Liver (tissue), 9 donors: ENCODE data around the gene COL4A1. TPM values are rescaled to one million over a fixed set of nuclear protein-coding genes. Genes with fewer than 3 reads are reported as not detected.

Experiments used
- DNase-seq: peaks from one replicate; pipeline ENCODE4 v3.0.0-alpha.2; 2017; ENCODE audit warnings: low spot score
- H3K27ac ChIP-seq, 2 donors: one replicate each; pipeline ENCODE4 v1.7.0; 2013; ENCODE audit warnings: inconsistent platforms in 2 of 2, low read length in 2 of 2, control low read depth in 1 of 2, low read depth in 1 of 2, mild to moderate bottlenecking in 1 of 2
- H3K27me3 ChIP-seq, 4 donors: one replicate each; pipeline versions ENCODE4 v1.6.1 to v1.7.0; 2013; ENCODE audit warnings: low read length in 3 of 4, inconsistent platforms in 1 of 4, mild to moderate bottlenecking in 1 of 4, moderate library complexity in 1 of 4; ENCODE audit not compliant: control insufficient read depth in 4 of 4, insufficient read depth in 4 of 4
- H3K36me3 ChIP-seq, 4 donors: one replicate each; pipeline versions ENCODE4 v1.6.1 to v1.7.0; 2013; ENCODE audit warnings: low read length in 3 of 4, mild to moderate bottlenecking in 3 of 4, low read depth in 1 of 4, moderate library complexity in 1 of 4; ENCODE audit not compliant: control insufficient read depth in 4 of 4, insufficient read depth in 3 of 4
- H3K4me1 ChIP-seq, 4 donors: one replicate each; pipeline versions ENCODE4 v1.6.1 to v1.7.0; 2013; ENCODE audit warnings: low read length in 3 of 4, mild to moderate bottlenecking in 3 of 4, moderate library complexity in 1 of 4; ENCODE audit not compliant: control insufficient read depth in 4 of 4, insufficient read depth in 4 of 4
- H3K4me3 ChIP-seq, 3 donors: one replicate each; pipeline versions ENCODE4 v1.6.1 to v1.7.0; 2013; ENCODE audit warnings: low read length in 3 of 3, control low read depth in 1 of 3, low read depth in 1 of 3, mild to moderate bottlenecking in 1 of 3
- H3K9ac ChIP-seq, 2 donors: one replicate each; pipeline ENCODE4 v1.7.0; 2013; ENCODE audit warnings: low read length in 2 of 2, mild to moderate bottlenecking in 2 of 2, moderate library complexity in 2 of 2, control low read depth in 1 of 2, low read depth in 1 of 2
- H3K9me3 ChIP-seq, 4 donors: one replicate each; pipeline versions ENCODE4 v1.6.1 to v1.7.0; 2013; ENCODE audit warnings: low read length in 3 of 4; ENCODE audit not compliant: control insufficient read depth in 4 of 4
- EGR1 ChIP-seq, 2 donors: IDR thresholded peaks; 2 replicates each; pipeline ENCODE4 v1.6.1; 2016 to 2018; ENCODE audit warnings: antibody characterized with exemption in 2 of 2, low read depth in 2 of 2
- FOXA1 ChIP-seq: IDR thresholded peaks from 2 replicates; pipeline ENCODE4 v1.6.1; 2016; ENCODE audit warnings: antibody characterized with exemption
- FOXA2 ChIP-seq: IDR thresholded peaks from 2 replicates; pipeline ENCODE4 v1.6.1; 2016; ENCODE audit warnings: antibody characterized with exemption
- GABPA ChIP-seq, 2 donors: IDR thresholded peaks in 1 of 2; conservative IDR thresholded peaks in 1 of 2; 2 replicates each; pipeline ENCODE4 v1.6.1; 2016; ENCODE audit warnings: antibody characterized with exemption in 2 of 2, mild to moderate bottlenecking in 1 of 2, moderate library complexity in 1 of 2
- HNF4A ChIP-seq, 2 donors: conservative IDR thresholded peaks; 2 replicates each; pipeline ENCODE4 v1.6.1; 2016; ENCODE audit warnings: antibody characterized with exemption in 2 of 2, mild to moderate bottlenecking in 2 of 2
- HNF4G ChIP-seq: IDR thresholded peaks from 2 replicates; pipeline ENCODE4 v1.6.1; 2016; ENCODE audit warnings: antibody characterized with exemption
- JUND ChIP-seq, 2 donors: IDR thresholded peaks; 2 replicates each; pipeline ENCODE4 v1.6.1; 2016; ENCODE audit warnings: antibody characterized with exemption in 2 of 2
- MAX ChIP-seq: IDR thresholded peaks from 2 replicates; pipeline ENCODE4 v1.6.1; 2016; ENCODE audit warnings: antibody characterized with exemption
- NR2F2 ChIP-seq: IDR thresholded peaks from 2 replicates; pipeline ENCODE4 v1.6.1; 2016; ENCODE audit warnings: antibody characterized with exemption
- RAD21 ChIP-seq, 2 donors: IDR thresholded peaks; 2 replicates each; pipeline ENCODE4 v1.6.1; 2016; ENCODE audit warnings: antibody characterized with exemption in 2 of 2, mild to moderate bottlenecking in 2 of 2
- RXRA ChIP-seq, 2 donors: IDR thresholded peaks; 2 replicates each; pipeline ENCODE4 v1.6.1; 2017 to 2018; ENCODE audit warnings: antibody characterized with exemption in 2 of 2, mild to moderate bottlenecking in 1 of 2
- SP1 ChIP-seq: IDR thresholded peaks from 2 replicates; pipeline ENCODE4 v1.6.1; 2018; ENCODE audit warnings: antibody characterized with exemption, mild to moderate bottlenecking
- YY1 ChIP-seq: IDR thresholded peaks from 2 replicates; pipeline ENCODE4 v1.6.1; 2016; ENCODE audit warnings: antibody characterized with exemption, mild to moderate bottlenecking
- WGBS: extraction: QIAGEN DNeasy Blood & Tissue Kit; methylation state at CpG from one replicate; pipeline ENCODE4 v1.1.7; 2013; 5-methylcytosine and 5-hydroxymethylcytosine counted together
- polyA plus RNA-seq, 2 donors: library from polyadenylated mRNA; stranded (reverse) in 1 of 2; unstranded in 1 of 2; fragments of 200-250 nt in 1 of 2; fragments of >200 nt in 1 of 2; fragmentation: Nextera tagmentation in 1 of 2; extraction: Ambion mirVana in 1 of 2; gene quantifications; one replicate each; pipeline versions ENCODE4 v1.2.1 to v1.2.3, GENCODE V29; 2013 to 2015
- total RNA-seq, 2 donors: library from RNA; depleted of rRNA; stranded (reverse); fragments of >200 nt; gene quantifications; one replicate each; pipeline ENCODE4 v1.2.3, GENCODE V29; 2014
- TF ChIP-seq, protein P1 (sequence below): IDR thresholded peaks from 2 replicates; pipeline ENCODE4 v1.6.1; 2016; ENCODE audit warnings: antibody characterized with exemption, mild to moderate bottlenecking
- TF ChIP-seq, protein P2 (sequence below): IDR thresholded peaks from 2 replicates; pipeline ENCODE4 v1.6.1; 2016; ENCODE audit warnings: antibody characterized with exemption
- TF ChIP-seq, protein P3 (sequence below): fragments of 150-350 bp; IDR thresholded peaks from 2 replicates; pipeline ENCODE4 v1.5.1; 2017; ENCODE audit warnings: improper control_type of control experiment, low read depth, low read length; ENCODE audit not compliant: missing input control
- TF ChIP-seq, protein P4 (sequence below): IDR thresholded peaks from 2 replicates; pipeline ENCODE4 v1.6.1; 2016; ENCODE audit warnings: antibody characterized with exemption
- donor health status: healthy.
- donor health status: healthy.
- donor health status: healthy.
- donor health status: healthy.
- donor health status: healthy.

The COL4A1 gene
- total and polyA plus RNA-seq, 4 donors, result 5.0 to 68.5 (median 37.9) TPM

DNA sequence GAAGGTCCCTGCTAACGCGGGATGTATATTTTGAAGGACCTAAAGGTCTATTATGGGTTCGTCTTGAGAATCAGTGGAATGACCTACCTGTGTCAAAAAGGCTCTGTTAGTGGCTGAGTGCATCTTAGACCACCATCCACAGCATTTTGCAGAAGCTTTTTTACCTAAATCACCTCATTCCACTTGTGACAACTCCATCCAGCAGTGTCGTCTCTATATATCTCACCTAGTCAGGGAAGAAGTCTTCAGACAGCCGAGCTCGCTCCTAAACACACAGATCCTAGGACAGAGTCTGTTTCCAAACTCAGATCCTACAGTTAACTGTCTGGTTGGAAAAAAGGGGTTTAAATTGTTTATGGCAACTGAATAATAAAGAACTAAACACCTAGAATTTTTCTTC, 33.7 kb downstream of the COL4A1 start:
- Histone ChIP-seq H3K4me3 (no peak overlapping the region), H3K36me3 (no peaks in the 10 kb centered on the region), H3K9me3 (no peaks in the 10 kb centered on the region), H3K27ac (no peak overlapping the region), H3K4me1 (no peaks in the 10 kb centered on the region), H3K9ac (no peak overlapping the region), H3K27me3 (no peaks in the 10 kb centered on the region)
- no peak for DNase-seq
- 86% methylated on average over 6 of the region's 6 CpGs for WGBS
- TF ChIP-seq, protein P1, sequence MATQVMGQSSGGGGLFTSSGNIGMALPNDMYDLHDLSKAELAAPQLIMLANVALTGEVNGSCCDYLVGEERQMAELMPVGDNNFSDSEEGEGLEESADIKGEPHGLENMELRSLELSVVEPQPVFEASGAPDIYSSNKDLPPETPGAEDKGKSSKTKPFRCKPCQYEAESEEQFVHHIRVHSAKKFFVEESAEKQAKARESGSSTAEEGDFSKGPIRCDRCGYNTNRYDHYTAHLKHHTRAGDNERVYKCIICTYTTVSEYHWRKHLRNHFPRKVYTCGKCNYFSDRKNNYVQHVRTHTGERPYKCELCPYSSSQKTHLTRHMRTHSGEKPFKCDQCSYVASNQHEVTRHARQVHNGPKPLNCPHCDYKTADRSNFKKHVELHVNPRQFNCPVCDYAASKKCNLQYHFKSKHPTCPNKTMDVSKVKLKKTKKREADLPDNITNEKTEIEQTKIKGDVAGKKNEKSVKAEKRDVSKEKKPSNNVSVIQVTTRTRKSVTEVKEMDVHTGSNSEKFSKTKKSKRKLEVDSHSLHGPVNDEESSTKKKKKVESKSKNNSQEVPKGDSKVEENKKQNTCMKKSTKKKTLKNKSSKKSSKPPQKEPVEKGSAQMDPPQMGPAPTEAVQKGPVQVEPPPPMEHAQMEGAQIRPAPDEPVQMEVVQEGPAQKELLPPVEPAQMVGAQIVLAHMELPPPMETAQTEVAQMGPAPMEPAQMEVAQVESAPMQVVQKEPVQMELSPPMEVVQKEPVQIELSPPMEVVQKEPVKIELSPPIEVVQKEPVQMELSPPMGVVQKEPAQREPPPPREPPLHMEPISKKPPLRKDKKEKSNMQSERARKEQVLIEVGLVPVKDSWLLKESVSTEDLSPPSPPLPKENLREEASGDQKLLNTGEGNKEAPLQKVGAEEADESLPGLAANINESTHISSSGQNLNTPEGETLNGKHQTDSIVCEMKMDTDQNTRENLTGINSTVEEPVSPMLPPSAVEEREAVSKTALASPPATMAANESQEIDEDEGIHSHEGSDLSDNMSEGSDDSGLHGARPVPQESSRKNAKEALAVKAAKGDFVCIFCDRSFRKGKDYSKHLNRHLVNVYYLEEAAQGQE, result no peak
- TF ChIP-seq JUND (IDR thresholded peaks at IDR 0.05), result no peak
- no peak for TF ChIP-seq HNF4A (conservative IDR thresholded peaks at IDR 0.05)
- no peak for TF ChIP-seq EGR1 (IDR thresholded peaks at IDR 0.05; ENCODE audit: low read depth in 2 of 2)
- no peak for TF ChIP-seq NR2F2
- TF ChIP-seq GABPA (IDR thresholded peaks at IDR 0.05 in 1 of 2, conservative IDR thresholded peaks at IDR 0.05 in 1 of 2), result no peak

DNA sequence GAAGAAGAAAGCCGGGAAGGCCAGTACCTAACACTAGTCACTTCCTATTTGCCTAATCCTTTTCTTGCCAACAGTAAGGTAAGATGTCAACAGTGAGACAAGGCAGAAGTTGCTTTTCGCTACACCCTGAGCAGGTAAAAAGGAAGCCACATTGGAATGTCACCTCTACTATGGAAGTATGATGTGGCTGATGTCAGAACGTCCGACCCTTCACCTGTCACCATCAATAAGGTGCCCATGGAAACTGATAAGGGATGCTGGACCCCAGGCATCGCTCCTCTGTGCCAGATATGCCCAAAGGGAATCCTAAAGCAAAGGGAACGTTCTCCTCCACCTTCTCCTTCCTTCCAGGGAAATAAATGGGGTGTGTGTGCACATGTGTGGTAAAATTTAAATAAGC, 34.3 kb downstream of the COL4A1 start:
- DNase-seq, result no peak
- Histone ChIP-seq H3K9me3 (no peaks in the 10 kb centered on the region), H3K9ac (no peak overlapping the region), H3K4me1 (no peaks in the 10 kb centered on the region), H3K27me3 (no peaks in the 10 kb centered on the region), H3K36me3 (no peaks in the 10 kb centered on the region), H3K27ac (no peak overlapping the region), H3K4me3 (no peak overlapping the region)
- 77% methylated on average over 6 of the region's 6 CpGs for WGBS
- TF ChIP-seq FOXA1 (no peak), HNF4G (no peak), FOXA2 (no peak), MAX (no peak), EGR1 (IDR thresholded peaks at IDR 0.05; ENCODE audit: low read depth in 2 of 2) (no peak), JUND (IDR thresholded peaks at IDR 0.05) (no peak), HNF4A (conservative IDR thresholded peaks at IDR 0.05) (no peak), SP1 (no peak), RXRA (IDR thresholded peaks at IDR 0.05) (no peak), RAD21 (IDR thresholded peaks at IDR 0.05) (no peak), YY1 (no peak)
- TF ChIP-seq, protein P2, sequence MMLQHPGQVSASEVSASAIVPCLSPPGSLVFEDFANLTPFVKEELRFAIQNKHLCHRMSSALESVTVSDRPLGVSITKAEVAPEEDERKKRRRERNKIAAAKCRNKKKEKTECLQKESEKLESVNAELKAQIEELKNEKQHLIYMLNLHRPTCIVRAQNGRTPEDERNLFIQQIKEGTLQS, result no peak
- TF ChIP-seq, protein P3, sequence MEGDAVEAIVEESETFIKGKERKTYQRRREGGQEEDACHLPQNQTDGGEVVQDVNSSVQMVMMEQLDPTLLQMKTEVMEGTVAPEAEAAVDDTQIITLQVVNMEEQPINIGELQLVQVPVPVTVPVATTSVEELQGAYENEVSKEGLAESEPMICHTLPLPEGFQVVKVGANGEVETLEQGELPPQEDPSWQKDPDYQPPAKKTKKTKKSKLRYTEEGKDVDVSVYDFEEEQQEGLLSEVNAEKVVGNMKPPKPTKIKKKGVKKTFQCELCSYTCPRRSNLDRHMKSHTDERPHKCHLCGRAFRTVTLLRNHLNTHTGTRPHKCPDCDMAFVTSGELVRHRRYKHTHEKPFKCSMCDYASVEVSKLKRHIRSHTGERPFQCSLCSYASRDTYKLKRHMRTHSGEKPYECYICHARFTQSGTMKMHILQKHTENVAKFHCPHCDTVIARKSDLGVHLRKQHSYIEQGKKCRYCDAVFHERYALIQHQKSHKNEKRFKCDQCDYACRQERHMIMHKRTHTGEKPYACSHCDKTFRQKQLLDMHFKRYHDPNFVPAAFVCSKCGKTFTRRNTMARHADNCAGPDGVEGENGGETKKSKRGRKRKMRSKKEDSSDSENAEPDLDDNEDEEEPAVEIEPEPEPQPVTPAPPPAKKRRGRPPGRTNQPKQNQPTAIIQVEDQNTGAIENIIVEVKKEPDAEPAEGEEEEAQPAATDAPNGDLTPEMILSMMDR, result no peak
- TF ChIP-seq, protein P4, sequence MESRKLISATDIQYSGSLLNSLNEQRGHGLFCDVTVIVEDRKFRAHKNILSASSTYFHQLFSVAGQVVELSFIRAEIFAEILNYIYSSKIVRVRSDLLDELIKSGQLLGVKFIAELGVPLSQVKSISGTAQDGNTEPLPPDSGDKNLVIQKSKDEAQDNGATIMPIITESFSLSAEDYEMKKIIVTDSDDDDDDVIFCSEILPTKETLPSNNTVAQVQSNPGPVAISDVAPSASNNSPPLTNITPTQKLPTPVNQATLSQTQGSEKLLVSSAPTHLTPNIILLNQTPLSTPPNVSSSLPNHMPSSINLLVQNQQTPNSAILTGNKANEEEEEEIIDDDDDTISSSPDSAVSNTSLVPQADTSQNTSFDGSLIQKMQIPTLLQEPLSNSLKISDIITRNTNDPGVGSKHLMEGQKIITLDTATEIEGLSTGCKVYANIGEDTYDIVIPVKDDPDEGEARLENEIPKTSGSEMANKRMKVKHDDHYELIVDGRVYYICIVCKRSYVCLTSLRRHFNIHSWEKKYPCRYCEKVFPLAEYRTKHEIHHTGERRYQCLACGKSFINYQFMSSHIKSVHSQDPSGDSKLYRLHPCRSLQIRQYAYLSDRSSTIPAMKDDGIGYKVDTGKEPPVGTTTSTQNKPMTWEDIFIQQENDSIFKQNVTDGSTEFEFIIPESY, result no peak
- TF ChIP-seq, protein P1, result no peak
